Activated CD8-positive, alpha-beta T cell treated with anti-CD3 and anti-CD28 coated beads, Interleukin-2, amount 10 ng/mL, durations not matched to agents 7 days and 5 days (primary cell): ENCODE measurements around the gene TNFAIP8L3. TPM values are rescaled to one million over a fixed set of nuclear protein-coding genes. Genes with fewer than 3 reads are reported as not detected.

Source experiments
- ATAC-seq: fragments of 150-1000 bp; cut with Tn5 transposase; one replicate; pipeline ENCODE4 v1.10.0; 2021; ENCODE audit warnings: moderate library complexity
- CTCF ChIA-PET: fragments of 350-600 bp; sonication (Branson Sonifier 250); formaldehyde crosslinking; loops from one replicate; lab custom pipeline; 2021; ENCODE audit warnings: antibody characterized with exemption; lab: Charles Lee
- POLR2A ChIA-PET: fragments of 350-600 bp; sonication (Branson Sonifier 250); formaldehyde crosslinking; loops from one replicate; lab custom pipeline; 2021; ENCODE audit warnings: antibody characterized with exemption; lab: Charles Lee
- DNase-seq: peaks from one replicate; pipeline ENCODE4 v3.0.0-alpha.2; 2020
- H3K27ac Mint-ChIP-seq: one replicate; pipeline ENCODE4 v1.8.0; 2021; ENCODE audit warnings: mild to moderate bottlenecking, mixed read lengths
- H3K27me3 Mint-ChIP-seq: one replicate; pipeline ENCODE4 v1.8.0; 2021; ENCODE audit warnings: low read depth, mixed read lengths
- H3K36me3 Mint-ChIP-seq: one replicate; pipeline ENCODE4 v1.8.0; 2021; ENCODE audit warnings: low read depth, mixed read lengths
- H3K4me1 Mint-ChIP-seq: one replicate; pipeline ENCODE4 v1.8.0; 2021; ENCODE audit warnings: low read depth, mixed read lengths
- H3K4me3 Mint-ChIP-seq: one replicate; pipeline ENCODE4 v1.8.0; 2021; ENCODE audit warnings: mild to moderate bottlenecking, mixed read lengths
- H3K9me3 Mint-ChIP-seq: one replicate; pipeline ENCODE4 v1.8.0; 2022; ENCODE audit warnings: mixed read lengths; ENCODE audit not compliant: insufficient read depth
- total RNA-seq, 2 experiments: library from RNA; stranded (reverse); gene quantifications; one replicate each; pipeline ENCODE4 v1.2.3, GENCODE V29; 2021

TNFAIP8L3 gene
- total RNA-seq, 2 experiments from 2014 or later: not detected

GRCh38 chr15:51111061-51111460 lies 16.4 kb upstream of the TNFAIP8L3 start:
- Mint-ChIP-seq H3K27ac (no peak overlapping the region), H3K4me3 (no peak overlapping the region), H3K27me3 (peaks cover 32% of the 10 kb centered on the region), H3K4me1 (no peaks in the 10 kb centered on the region), H3K9me3 (no peaks in the 10 kb centered on the region), H3K36me3 (no peaks in the 10 kb centered on the region)
- ChIA-PET CTCF (no interaction called here), POLR2A (no interaction called here)
- DNase-seq (no peak), ATAC-seq (no peak)

GRCh38 chr15:51110171-51110570 lies 15.5 kb upstream of the TNFAIP8L3 start:
- Mint-ChIP-seq H3K4me1 (no peaks in the 10 kb centered on the region), H3K9me3 (no peaks in the 10 kb centered on the region), H3K36me3 (no peaks in the 10 kb centered on the region), H3K27me3 (peaks cover 32% of the 10 kb centered on the region), H3K27ac (no peak overlapping the region), H3K4me3 (no peak overlapping the region)
- ChIA-PET POLR2A (interaction anchor here (0.6 kb wide), 1 partner anchor 23 kb away, joined by 3 read pairs; no protein-coding TSS in a partner anchor), CTCF (no interaction called here)
- no peak for DNase-seq
- no peak for ATAC-seq

- H3K9me3 Mint-ChIP-seq: no peaks in the 10 kb centered on the region
- no peak overlapping the region for H3K27ac Mint-ChIP-seq
- ATAC-seq: no peak
- H3K27me3 Mint-ChIP-seq: peaks cover 42% of the 10 kb centered on the region
- CTCF ChIA-PET: no interaction called here
- H3K4me3 Mint-ChIP-seq: no peak overlapping the region
- H3K36me3 Mint-ChIP-seq: no peaks in the 10 kb centered on the region
- POLR2A ChIA-PET: no interaction called here
- no peak for DNase-seq
- H3K4me1 Mint-ChIP-seq: no peaks in the 10 kb centered on the region
These were observed 14.3 kb upstream of the TNFAIP8L3 start for GRCh38 chr15:51108933-51109550.

GRCh38 chr15:51107612-51108011 lies 12.9 kb upstream of the TNFAIP8L3 start:
- CTCF ChIA-PET: no interaction called here
- Mint-ChIP-seq H3K4me3 (no peak overlapping the region), H3K36me3 (no peaks in the 10 kb centered on the region), H3K4me1 (no peaks in the 10 kb centered on the region), H3K9me3 (no peaks in the 10 kb centered on the region), H3K27ac (no peak overlapping the region), H3K27me3 (peaks cover 50% of the 10 kb centered on the region)
- DNase-seq (no peak), ATAC-seq (no peak)
- POLR2A ChIA-PET: no interaction called here

- H3K4me3 Mint-ChIP-seq: no peak overlapping the region
- ChIA-PET POLR2A (no interaction called here), CTCF (interaction anchor here (1.2 kb wide), 1 partner anchor 57 kb away, joined by 4 read pairs; no protein-coding TSS in a partner anchor)
- H3K27ac Mint-ChIP-seq: no peak overlapping the region
- ATAC-seq (no peak), DNase-seq (no peak)
- no peaks in the 10 kb centered on the region for H3K36me3 Mint-ChIP-seq
- peaks cover 56% of the 10 kb centered on the region for H3K27me3 Mint-ChIP-seq
- H3K9me3 Mint-ChIP-seq: no peaks in the 10 kb centered on the region
- no peaks in the 10 kb centered on the region for H3K4me1 Mint-ChIP-seq
These were observed 11.8 kb upstream of the TNFAIP8L3 start for GRCh38 chr15:51106481-51106880.

- ChIA-PET POLR2A (no interaction called here), CTCF (no interaction called here)
- Mint-ChIP-seq H3K4me3 (no peak overlapping the region), H3K9me3 (no peaks in the 10 kb centered on the region), H3K27ac (no peak overlapping the region), H3K4me1 (no peaks in the 10 kb centered on the region), H3K36me3 (no peaks in the 10 kb centered on the region), H3K27me3 (peaks cover 53% of the 10 kb centered on the region)
- ATAC-seq (no peak), DNase-seq (no peak)
These were observed 10.8 kb upstream of the TNFAIP8L3 start for GRCh38 chr15:51105430-51106016.

- no peaks in the 10 kb centered on the region for H3K36me3 Mint-ChIP-seq
- no peak for DNase-seq
- POLR2A ChIA-PET: no interaction called here
- no peaks in the 10 kb centered on the region for H3K4me1 Mint-ChIP-seq
- no peaks in the 10 kb centered on the region for H3K9me3 Mint-ChIP-seq
- H3K27me3 Mint-ChIP-seq: peaks cover 51% of the 10 kb centered on the region
- no peak overlapping the region for H3K27ac Mint-ChIP-seq
- CTCF ChIA-PET: no interaction called here
- ATAC-seq: no peak
- H3K4me3 Mint-ChIP-seq: no peak overlapping the region
These were observed 9.8 kb upstream of the TNFAIP8L3 start for GRCh38 chr15:51104512-51104911.

- Mint-ChIP-seq H3K4me3 (no peak overlapping the region), H3K27me3 (peaks cover 53% of the 10 kb centered on the region), H3K4me1 (no peaks in the 10 kb centered on the region), H3K36me3 (no peaks in the 10 kb centered on the region), H3K9me3 (no peaks in the 10 kb centered on the region), H3K27ac (no peak overlapping the region)
- POLR2A ChIA-PET: no interaction called here
- ATAC-seq (no peak), DNase-seq (no peak)
- CTCF ChIA-PET: no interaction called here
These were observed 8.6 kb upstream of the TNFAIP8L3 start for GRCh38 chr15:51103330-51103729.

GRCh38 chr15:51100785-51101489 lies 6.2 kb upstream of the TNFAIP8L3 start:
- DNase-seq (no peak), ATAC-seq (no peak)
- POLR2A ChIA-PET: no interaction called here
- H3K4me1 Mint-ChIP-seq: no peaks in the 10 kb centered on the region
- CTCF ChIA-PET: no interaction called here
- peaks cover 67% of the 10 kb centered on the region for H3K27me3 Mint-ChIP-seq
- H3K4me3 Mint-ChIP-seq: no peak overlapping the region
- no peaks in the 10 kb centered on the region for H3K9me3 Mint-ChIP-seq
- H3K36me3 Mint-ChIP-seq: no peaks in the 10 kb centered on the region
- H3K27ac Mint-ChIP-seq: no peak overlapping the region

- Mint-ChIP-seq H3K36me3 (no peaks in the 10 kb centered on the region), H3K27me3 (peaks cover 66% of the 10 kb centered on the region), H3K4me1 (peaks cover 2% of the 10 kb centered on the region), H3K4me3 (no peak overlapping the region), H3K9me3 (no peaks in the 10 kb centered on the region), H3K27ac (no peak overlapping the region)
- CTCF ChIA-PET: no interaction called here
- POLR2A ChIA-PET: no interaction called here
- no peak for DNase-seq
- ATAC-seq: no peak
These were observed 4.5 kb upstream of the TNFAIP8L3 start for GRCh38 chr15:51099185-51099584.

- Mint-ChIP-seq H3K9me3 (no peaks in the 10 kb centered on the region), H3K4me1 (peaks cover 10% of the 10 kb centered on the region), H3K27me3 (peaks cover 71% of the 10 kb centered on the region), H3K27ac (no peak overlapping the region), H3K4me3 (no peak overlapping the region), H3K36me3 (no peaks in the 10 kb centered on the region)
- ATAC-seq (no peak), DNase-seq (no peak)
- ChIA-PET CTCF (interaction anchor here (0.7 kb wide), 1 partner anchor 65 kb away, joined by 4 read pairs; no protein-coding TSS in a partner anchor), POLR2A (no interaction called here)
These were observed 3.6 kb upstream of the TNFAIP8L3 start for GRCh38 chr15:51098331-51098619.

GRCh38 chr15:51097553-51098330 lies 3.0 kb upstream of the TNFAIP8L3 start:
- Mint-ChIP-seq H3K27me3 (peaks cover 71% of the 10 kb centered on the region), H3K4me3 (no peak overlapping the region), H3K27ac (no peak overlapping the region), H3K36me3 (no peaks in the 10 kb centered on the region), H3K4me1 (peaks cover 11% of the 10 kb centered on the region), H3K9me3 (no peaks in the 10 kb centered on the region)
- ATAC-seq (no peak), DNase-seq (no peak)
- POLR2A ChIA-PET: no interaction called here
- CTCF ChIA-PET: interaction anchor here (0.7 kb wide), 1 partner anchor 65 kb away, joined by 4 read pairs; no protein-coding TSS in a partner anchor
